ENCODE data around the gene NRG3. TPM values are rescaled to one million over a fixed set of nuclear protein-coding genes. Genes with fewer than 3 reads are reported as not detected.

Gene NRG3
- total RNA-seq, 1 experiment from 2014 or later: not detected

GRCh38 chr10:82383350-82383749 lies 508.4 kb downstream of the NRG3 start:
- H3K36me3 ChIP-seq (ENCODE audit: control insufficient read depth in 1 of 2, insufficient read depth in 2 of 2, low read length in 2 of 2): no peaks in the 10 kb centered on the region
- H3K4me3 ChIP-seq (replicated peaks in 1 of 2; ENCODE audit: low read depth in 1 of 2, low read length in 2 of 2): no peak overlapping the region
- DNase-seq (ENCODE audit: low read depth, low spot score): no peak
- no peak for TF ChIP-seq ELF1 (IDR thresholded peaks at IDR 0.05; ENCODE audit: borderline replicate concordance, low read depth)
- TF ChIP-seq FOSL1 (IDR thresholded peaks at IDR 0.05; ENCODE audit: low read depth): no peak
- no peak for TF ChIP-seq TCF7L2 (IDR thresholded peaks at IDR 0.05; ENCODE audit: borderline replicate concordance, extremely low read depth, insufficient read depth, insufficient read length)
- no peak for TF ChIP-seq YY1 (IDR thresholded peaks at IDR 0.05; ENCODE audit: extremely low read depth, insufficient replicate concordance, low read depth, low read length)
- CTCF ChIA-PET: no interaction called here
- no peak overlapping the region for H3K9ac ChIP-seq (ENCODE audit: low read length)
- RAD21 ChIA-PET (ENCODE audit: low non-redundant PET in 1 of 2, low total read pairs in 2 of 2, uncharacterized antibody in 2 of 2, unreplicated experiment in 2 of 2): no interaction called here
- no peak overlapping the region for H3K27ac ChIP-seq (ENCODE audit: low read depth, low read length)
- no peaks in the 10 kb centered on the region for H3K9me2 ChIP-seq (ENCODE audit: insufficient read depth)
- intact Hi-C loops (cut with micrococcal nuclease): no loop called here
- no peak for ATAC-seq
- H2AFZ ChIP-seq (ENCODE audit: low read depth, low read length, poor library complexity, severe bottlenecking): no peak overlapping the region
- H3K79me2 ChIP-seq (ENCODE audit: insufficient read depth, low read length): no peaks in the 10 kb centered on the region
- POLR2A ChIA-PET: no interaction called here
- H3K27me3 ChIP-seq (ENCODE audit: insufficient read depth, low read length): no peaks in the 10 kb centered on the region
- H3K9me3 ChIP-seq (ENCODE audit: control insufficient read depth in 1 of 2, insufficient read depth in 1 of 2, low read depth in 1 of 2, low read length in 2 of 2): 0 out of 4 replicates have a peak, but pooled peaks cover 3 to 4% of the 10 kb centered on the region in 2 experiments
- no peaks in the 10 kb centered on the region for H4K20me1 ChIP-seq (ENCODE audit: insufficient read depth)
- no TSS peak for BruUV-seq (replicated peaks)
- no peaks in the 10 kb centered on the region for H3K4me1 ChIP-seq (ENCODE audit: control insufficient read depth in 1 of 2, insufficient read depth in 2 of 2, low read length in 2 of 2)
- no peak overlapping the region for H3K4me2 ChIP-seq (ENCODE audit: low read length)

GRCh38 chr10:82390866-82391658 lies 516.1 kb downstream of the NRG3 start:
- H4K20me1 ChIP-seq (ENCODE audit: insufficient read depth): no peaks in the 10 kb centered on the region
- peaks cover 11 to 39% of the 10 kb centered on the region in 2 experiments; a peak in 2 of 4 replicates for H3K9me3 ChIP-seq (ENCODE audit: control insufficient read depth in 1 of 2, insufficient read depth in 1 of 2, low read depth in 1 of 2, low read length in 2 of 2)
- H3K4me3 ChIP-seq (replicated peaks in 1 of 2; ENCODE audit: low read depth in 1 of 2, low read length in 2 of 2): no peak overlapping the region
- no TSS peak for BruUV-seq (replicated peaks)
- H3K79me2 ChIP-seq (ENCODE audit: insufficient read depth, low read length): no peaks in the 10 kb centered on the region
- H3K27ac ChIP-seq (ENCODE audit: low read depth, low read length): no peak overlapping the region
- TF ChIP-seq SRF (IDR thresholded peaks at IDR 0.05; ENCODE audit: low read depth) (no peak), TCF7L2 (IDR thresholded peaks at IDR 0.05; ENCODE audit: borderline replicate concordance, extremely low read depth, insufficient read depth, insufficient read length) (no peak), CTCF (IDR thresholded peaks at IDR 0.05 in 2 of 3, conservative IDR thresholded peaks at IDR 0.05 in 1 of 3; ENCODE audit: borderline replicate concordance in 1 of 3, insufficient read depth in 1 of 3, low read depth in 2 of 3, low read length in 2 of 3) (no peak), CEBPB (IDR thresholded peaks at IDR 0.05; ENCODE audit: low read depth) (no peak), ATF3 (IDR thresholded peaks at IDR 0.05) (no peak), JUND (IDR thresholded peaks at IDR 0.05) (no peak)
- DNase-seq (ENCODE audit: low read depth, low spot score) (no peak), ATAC-seq (no peak)
- no peaks in the 10 kb centered on the region for H3K27me3 ChIP-seq (ENCODE audit: insufficient read depth, low read length)
- no peak overlapping the region for H3K4me2 ChIP-seq (ENCODE audit: low read length)
- no peaks in the 10 kb centered on the region for H3K9me2 ChIP-seq (ENCODE audit: insufficient read depth)
- no peaks in the 10 kb centered on the region for H3K4me1 ChIP-seq (ENCODE audit: control insufficient read depth in 1 of 2, insufficient read depth in 2 of 2, low read length in 2 of 2)
- RAD21 ChIA-PET (ENCODE audit: low non-redundant PET in 1 of 2, low total read pairs in 2 of 2, uncharacterized antibody in 2 of 2, unreplicated experiment in 2 of 2): no interaction called here
- no peaks in the 10 kb centered on the region for H3K36me3 ChIP-seq (ENCODE audit: control insufficient read depth in 1 of 2, insufficient read depth in 2 of 2, low read length in 2 of 2)
- H3K9ac ChIP-seq (ENCODE audit: low read length): no peak overlapping the region
- intact Hi-C loops (cut with micrococcal nuclease): no loop called here
- no peak overlapping the region for H2AFZ ChIP-seq (ENCODE audit: low read depth, low read length, poor library complexity, severe bottlenecking)
- POLR2A ChIA-PET: no interaction called here
- CTCF ChIA-PET: no interaction called here
